ENCODE data around the gene SNUPN.

- TF ChIP-seq CTCF (IDR thresholded peaks at IDR 0.05; ENCODE audit: low read depth, low read length, poor library complexity, severe bottlenecking) (no peak), EZH2phosphoT487 (IDR thresholded peaks at IDR 0.05; ENCODE audit: borderline replicate concordance, low read length) (no peak)
Observed at GRCh38 chr15:75631935-75632334, 6.4 kb upstream of the SNUPN start.
